ENCODE measurements around the gene WDR76. TPM values are rescaled to one million over a fixed set of nuclear protein-coding genes. Genes with fewer than 3 reads are reported as not detected.
"Not testable (repeated sequence)": the region's sequence is repeated elsewhere in the genome, so short reads cannot be mapped to it uniquely, and the experiment has no call there.

WDR76 gene
- 61.4 and 62.9 TPM in 2 replicates for total RNA-seq

DNA sequence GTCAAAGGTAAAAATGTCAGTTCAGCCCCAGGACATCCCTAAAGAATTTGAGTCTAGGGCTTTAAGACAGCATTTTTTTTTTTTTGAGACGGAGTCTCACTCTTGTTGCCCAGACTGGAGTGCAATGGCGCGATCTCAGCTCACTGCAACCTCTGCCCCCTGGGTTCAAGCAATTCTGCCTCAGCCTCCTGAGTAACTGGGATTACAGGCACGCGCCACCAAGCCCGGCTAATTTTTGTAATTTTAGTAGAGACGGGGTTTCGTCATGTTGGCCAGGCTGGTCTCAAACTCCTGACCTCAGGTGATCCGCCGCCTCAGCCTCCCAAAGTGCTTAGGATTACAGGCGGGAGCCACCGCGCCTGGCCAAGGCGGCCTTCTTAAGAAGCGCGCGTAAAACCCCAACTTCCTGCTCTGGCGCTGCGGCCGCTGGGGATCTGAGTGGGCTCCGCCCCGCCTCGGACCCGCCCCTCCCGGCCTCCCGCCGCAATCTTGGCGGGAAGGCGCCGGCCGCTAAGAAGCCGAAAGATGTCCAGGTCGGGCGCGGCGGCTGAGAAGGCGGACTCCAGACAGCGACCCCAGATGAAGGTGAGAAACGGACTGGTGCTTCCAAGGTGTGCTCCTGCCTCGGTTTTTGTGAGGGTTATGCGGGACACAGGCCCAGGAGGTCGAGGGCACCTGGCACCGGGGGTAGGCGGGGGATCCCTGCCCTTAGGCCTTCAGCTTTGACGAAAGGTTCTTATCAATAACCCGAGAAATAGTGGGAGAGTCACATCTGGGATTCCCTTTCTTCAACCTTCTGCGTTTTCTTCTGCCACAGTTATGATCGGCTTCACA lies at the start of gene WDR76:
Gene WDR76 (plus strand): TSS at position 495 of the 834 bp plus-strand sequence. CDS start 31 bp downstream, at position 526.
- intact Hi-C loops (cut with micrococcal nuclease), result loop anchor here (5.0 to 10.0 kb wide), 7 partner anchors 312 to 1552 kb away; partner anchors contain the start of genes CCNDBP1, CTDSPL2, EIF3J and GANC

- intact Hi-C loops (cut with micrococcal nuclease), result loop anchor here (1.0 kb wide), 7 partner anchors 8 to 51 kb away; partner anchors contain the start of genes HYPK, MFAP1, PDIA3 and SERINC4
Measured at GRCh38 chr15:43777267-43777914, 49.4 kb upstream of the WDR76 start.

DNA sequence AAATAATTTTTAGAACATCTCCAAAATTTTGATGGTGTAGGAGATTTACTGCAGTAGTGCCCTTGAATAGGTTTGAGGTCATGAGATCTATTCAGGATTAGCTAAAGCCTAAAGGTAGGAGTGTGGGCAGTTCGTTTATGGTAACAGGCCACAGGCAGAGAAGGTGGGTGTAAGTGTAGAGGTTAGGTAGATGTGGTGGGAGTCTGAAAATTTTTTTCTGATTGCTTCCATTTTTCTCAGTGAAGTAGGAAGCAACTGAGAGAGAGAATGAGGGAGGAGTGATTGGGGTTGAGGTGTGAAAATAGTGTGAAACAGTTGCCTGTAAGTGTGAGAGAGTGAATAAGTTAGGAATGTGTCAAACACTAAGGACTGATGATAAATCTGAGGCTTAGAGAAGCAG lies 47.8 kb upstream of the WDR76 start:
- intact Hi-C loops (cut with micrococcal nuclease), result no loop called here

DNA sequence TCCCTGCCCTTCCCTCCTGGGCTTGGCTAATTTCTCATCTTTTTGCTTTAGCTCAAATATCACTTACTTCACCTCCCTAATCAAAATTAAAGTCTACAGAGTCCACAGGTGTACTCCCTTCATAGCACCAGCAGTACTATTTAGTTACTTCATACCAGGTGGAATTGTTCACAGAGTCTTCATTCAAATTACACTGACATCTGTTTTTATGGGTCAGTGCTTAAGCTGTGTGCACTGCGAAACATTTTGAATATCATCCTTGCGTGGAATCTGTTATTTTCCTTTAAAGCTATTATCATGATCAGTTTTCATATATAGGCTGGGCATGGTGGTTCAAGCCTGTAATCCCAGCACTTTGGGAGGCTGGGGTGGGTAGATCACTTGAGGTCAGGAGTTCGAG lies 37.4 kb upstream of the WDR76 start:
- intact Hi-C loops (cut with micrococcal nuclease), result no loop called here

DNA sequence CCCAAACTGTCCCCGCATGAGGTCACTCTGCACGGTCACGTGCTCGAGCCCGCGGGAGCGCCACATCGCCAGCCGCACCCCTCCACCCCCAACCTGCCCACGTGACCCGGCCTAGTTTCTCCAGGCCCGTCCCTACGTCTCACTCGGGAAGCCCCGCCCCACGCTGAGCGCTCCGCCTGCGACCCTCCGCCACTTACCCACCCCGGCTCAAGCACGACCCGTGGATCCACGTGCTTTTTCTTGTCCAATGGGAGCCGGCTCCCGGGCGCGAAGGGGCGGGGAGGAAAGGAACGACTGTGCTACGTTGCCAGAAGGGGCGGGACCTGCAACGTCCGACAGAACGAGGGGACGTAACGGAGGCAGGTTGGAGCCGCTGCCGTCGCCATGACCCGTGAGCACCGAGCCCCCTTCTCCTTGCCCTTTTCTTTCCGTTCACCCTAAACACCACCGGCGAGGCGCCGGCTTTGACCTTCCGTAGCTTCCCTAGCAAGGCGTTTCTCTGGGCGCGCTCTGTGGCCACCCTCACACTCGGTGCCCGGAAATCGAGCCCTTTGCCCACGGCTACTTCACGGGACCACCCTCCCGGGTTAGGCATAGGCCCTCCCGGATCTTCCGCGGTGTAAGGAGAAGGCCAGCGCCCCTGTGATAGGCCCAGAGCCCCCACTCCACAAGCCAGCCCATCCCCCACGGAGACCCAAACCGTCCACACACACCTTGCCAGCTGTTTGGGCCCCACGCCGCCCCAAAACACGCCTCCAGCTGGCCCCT lies 34.6 kb upstream of the WDR76 start, which contains the start of gene SERF2:
Gene SERF2 (plus strand): TSS at position 328 of the 768 bp plus-strand sequence. CDS start 57 bp downstream, at position 385.
- intact Hi-C loops (cut with micrococcal nuclease), result loop anchor here (1.0 to 10.0 kb wide), 8 partner anchors 8 to 1517 kb away; partner anchors contain the start of genes CTDSPL2, GANC, GOLM2 and HYPK

- intact Hi-C loops (cut with micrococcal nuclease), result loop anchor here (1.0 to 10.0 kb wide), 7 partner anchors 7 to 1518 kb away; partner anchors contain the start of genes CTDSPL2, GANC, GOLM2 and HYPK
Measured at GRCh38 chr15:43792761-43793476, 33.9 kb upstream of the WDR76 start.

GRCh38 chr15:43793647-43794046 lies 33.2 kb upstream of the WDR76 start:
- intact Hi-C loops (cut with micrococcal nuclease), result loop anchor here (2.0 to 10.0 kb wide), 3 partner anchors 301 to 1519 kb away; partner anchors contain the start of genes CTDSPL2, GANC, TMEM87A and TP53BP1

DNA sequence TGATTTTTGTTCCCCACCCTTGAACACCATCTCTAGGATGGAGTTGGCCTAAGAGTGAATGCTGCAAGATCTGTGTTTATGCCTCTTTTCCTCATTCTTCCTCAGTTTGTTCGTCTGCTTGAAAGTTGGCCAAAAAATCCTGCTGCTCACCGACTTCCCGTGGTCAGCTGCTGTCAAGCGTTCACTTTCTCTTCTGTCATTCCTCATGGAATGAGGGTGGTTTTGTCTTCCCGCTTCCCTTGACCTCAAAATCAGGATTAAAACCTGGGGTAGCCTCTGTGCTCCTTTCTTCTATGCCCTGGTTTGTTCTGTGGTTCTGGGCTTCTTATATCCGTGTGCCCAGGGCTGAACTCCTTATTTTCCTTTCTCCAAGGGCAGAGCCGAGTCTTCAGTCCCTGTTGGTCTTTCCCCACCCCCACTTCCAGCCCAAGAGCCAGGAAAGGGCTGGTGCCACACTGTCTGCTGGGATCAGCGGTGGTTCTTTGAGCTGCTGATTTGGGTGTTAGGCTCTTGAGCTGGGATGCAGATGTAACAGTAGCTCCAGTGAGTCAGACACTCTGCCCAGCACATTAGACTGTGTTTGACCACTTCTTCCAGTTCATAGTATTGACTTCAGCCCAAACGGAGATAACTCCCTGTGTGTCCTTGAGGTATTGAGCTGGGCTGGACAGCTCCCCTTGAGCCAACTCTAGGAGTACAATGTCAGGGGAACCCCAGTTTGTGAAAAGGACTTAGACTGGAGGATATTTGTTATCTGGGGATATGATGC lies 32.3 kb upstream of the WDR76 start:
- intact Hi-C loops (cut with micrococcal nuclease), result loop anchor here (5.0 to 10.0 kb wide), 2 partner anchors 302 to 1520 kb away; partner anchors contain the start of genes GANC, TMEM87A and TP53BP1

- intact Hi-C loops (cut with micrococcal nuclease), result loop anchor here (10.0 kb wide), 1 partner anchor 1520 kb away; the partner anchor contains the start of genes GANC and TMEM87A
Measured at GRCh38 chr15:43795197-43795596, 31.6 kb upstream of the WDR76 start.

DNA sequence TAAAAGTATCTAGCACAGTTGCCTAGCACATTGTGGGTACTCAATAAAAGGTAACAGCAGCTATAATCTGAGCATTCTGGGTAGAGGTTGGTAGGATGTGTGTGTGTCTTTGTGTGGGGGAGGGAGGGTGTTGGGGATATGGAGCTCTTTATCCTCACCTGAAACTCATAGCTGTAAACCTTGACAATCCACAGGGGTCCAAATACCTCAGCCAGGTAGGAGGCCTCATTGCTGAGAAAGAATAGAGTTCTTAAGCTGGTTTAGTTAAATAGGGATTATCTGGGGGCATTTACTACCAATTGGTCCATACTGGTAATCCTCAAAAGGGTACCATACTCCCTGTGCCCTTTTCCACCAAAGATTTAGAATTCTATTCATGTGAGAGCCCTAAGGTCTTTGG lies 30.8 kb upstream of the WDR76 start:
- intact Hi-C loops (cut with micrococcal nuclease), result loop anchor here (10.0 kb wide), 1 partner anchor 1521 kb away; the partner anchor contains the start of genes GANC and TMEM87A

- intact Hi-C loops (cut with micrococcal nuclease), result loop anchor here (10.0 kb wide), 1 partner anchor 1522 kb away; the partner anchor contains the start of genes GANC and TMEM87A
Measured at GRCh38 chr15:43796566-43796965, 30.2 kb upstream of the WDR76 start.

GRCh38 chr15:43799209-43799944 lies 27.4 kb upstream of the WDR76 start:
- intact Hi-C loops (cut with micrococcal nuclease), result loop anchor here (10.0 kb wide), 1 partner anchor 1525 kb away; the partner anchor contains the start of genes GANC and TMEM87A

DNA sequence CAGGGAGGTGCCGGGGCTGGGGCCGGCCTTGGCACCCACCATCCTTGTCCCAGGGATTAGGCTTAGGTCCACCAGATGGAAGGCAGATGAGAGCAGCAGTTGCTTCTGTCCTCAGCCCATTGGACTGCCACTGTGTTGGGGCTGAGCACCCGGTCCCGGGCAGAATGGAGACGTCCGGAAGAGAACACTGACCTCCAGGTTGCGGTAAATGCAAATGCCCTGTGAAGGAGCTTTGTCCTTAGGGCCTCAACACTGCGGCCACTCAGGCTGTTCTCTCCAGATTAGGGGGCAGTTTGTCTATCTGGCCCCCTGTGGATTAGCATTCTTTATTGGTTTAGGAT lies 26.9 kb upstream of the WDR76 start, which contains the start of gene SERINC4:
Gene SERINC4 (minus strand): TSS at position 276 of the 341 bp plus-strand sequence. CDS start 234 bp downstream, at position 42.
- intact Hi-C loops (cut with micrococcal nuclease), result loop anchor here (1.0 to 10.0 kb wide), 6 partner anchors 8 to 1525 kb away; partner anchors contain the start of genes GANC, MFAP1, SERF2 and TMEM87A

DNA sequence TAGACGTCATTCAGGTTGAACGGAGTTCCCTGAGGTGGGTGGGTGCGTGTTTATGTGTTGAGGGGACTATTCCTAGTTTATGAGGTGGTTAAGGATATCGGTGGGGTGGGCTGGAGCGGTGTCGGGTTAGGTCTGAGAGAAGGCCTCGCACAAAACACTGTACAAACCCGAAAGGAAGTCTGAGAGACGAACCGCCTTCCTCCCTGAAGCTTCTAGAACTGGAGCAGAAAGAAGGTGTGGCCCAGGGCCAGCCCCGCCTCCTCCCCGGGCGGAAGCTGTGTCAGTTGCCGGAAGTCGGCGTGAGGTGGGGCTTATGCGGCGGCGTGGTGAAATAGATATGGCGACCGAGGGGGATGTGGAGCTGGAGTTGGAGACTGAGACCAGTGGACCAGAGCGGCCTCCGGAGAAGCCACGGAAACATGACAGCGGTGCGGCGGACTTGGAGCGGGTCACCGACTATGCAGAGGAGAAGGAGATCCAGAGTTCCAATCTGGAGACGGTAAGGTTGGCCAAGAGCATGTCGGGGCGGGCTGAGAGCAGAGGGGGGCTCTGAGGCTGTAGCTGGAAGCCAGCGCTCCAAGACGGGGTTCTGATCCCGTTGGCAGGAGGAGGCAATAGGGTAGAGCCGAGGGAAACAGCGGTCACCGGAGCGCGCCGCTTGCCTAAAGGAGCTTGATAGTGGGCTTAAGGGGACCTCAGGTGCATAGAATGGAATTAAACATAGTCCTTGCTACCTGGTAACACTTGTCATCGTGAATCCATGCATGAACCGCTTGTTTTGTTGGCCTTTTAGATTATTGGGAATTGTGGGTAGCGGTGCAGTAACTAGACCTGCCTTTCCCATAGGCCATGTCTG lies 26.3 kb upstream of the WDR76 start, which contains the start of gene HYPK:
Gene HYPK (plus strand): TSS at position 314 of the 856 bp plus-strand sequence. CDS start 24 bp downstream, at position 338.
- intact Hi-C loops (cut with micrococcal nuclease), result loop anchor here (1.0 to 2.0 kb wide), 5 partner anchors 8 to 307 kb away; partner anchors contain the start of genes MFAP1, SERF2 and TP53BP1

- intact Hi-C loops (cut with micrococcal nuclease), result not testable (repeated sequence)
Measured at GRCh38 chr15:43802676-43803075, 24.1 kb upstream of the WDR76 start.

DNA sequence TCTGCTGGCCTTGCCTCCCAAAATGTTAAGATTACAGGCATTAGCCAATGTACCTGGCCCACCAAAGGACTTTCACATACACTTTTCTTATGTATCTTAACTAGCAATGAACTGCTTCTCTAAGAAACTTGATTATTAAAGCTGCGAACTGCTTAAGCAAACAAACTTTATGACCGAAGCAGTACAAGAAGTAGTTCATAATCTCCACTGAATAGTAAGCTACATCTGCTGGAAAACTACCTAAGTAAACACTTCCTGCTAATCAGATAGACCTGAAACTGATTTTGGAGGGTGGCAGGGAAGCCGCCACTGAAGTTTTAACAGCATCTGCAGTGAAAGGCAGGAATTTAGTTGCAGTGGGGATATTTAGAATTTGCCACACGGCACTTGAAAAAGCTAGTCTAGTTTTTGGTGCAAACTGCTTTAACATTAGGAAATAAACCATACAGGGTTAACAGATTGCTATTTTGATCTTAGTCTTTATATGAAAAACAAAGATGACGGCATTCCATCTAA lies 18.3 kb upstream of the WDR76 start:
- intact Hi-C loops (cut with micrococcal nuclease), result no loop called here
